ENCODE measurements around the gene LZTR1. TPM values are rescaled to one million over a fixed set of nuclear protein-coding genes. Genes with fewer than 3 reads are reported as not detected.
"Not testable (repeated sequence)": the region's sequence is repeated elsewhere in the genome, so short reads cannot be mapped to it uniquely, and the experiment has no call there.

Gene LZTR1
- total and polyA plus RNA-seq, 11 donors = 18.4 to 41.9 (median 26.6) TPM

DNA sequence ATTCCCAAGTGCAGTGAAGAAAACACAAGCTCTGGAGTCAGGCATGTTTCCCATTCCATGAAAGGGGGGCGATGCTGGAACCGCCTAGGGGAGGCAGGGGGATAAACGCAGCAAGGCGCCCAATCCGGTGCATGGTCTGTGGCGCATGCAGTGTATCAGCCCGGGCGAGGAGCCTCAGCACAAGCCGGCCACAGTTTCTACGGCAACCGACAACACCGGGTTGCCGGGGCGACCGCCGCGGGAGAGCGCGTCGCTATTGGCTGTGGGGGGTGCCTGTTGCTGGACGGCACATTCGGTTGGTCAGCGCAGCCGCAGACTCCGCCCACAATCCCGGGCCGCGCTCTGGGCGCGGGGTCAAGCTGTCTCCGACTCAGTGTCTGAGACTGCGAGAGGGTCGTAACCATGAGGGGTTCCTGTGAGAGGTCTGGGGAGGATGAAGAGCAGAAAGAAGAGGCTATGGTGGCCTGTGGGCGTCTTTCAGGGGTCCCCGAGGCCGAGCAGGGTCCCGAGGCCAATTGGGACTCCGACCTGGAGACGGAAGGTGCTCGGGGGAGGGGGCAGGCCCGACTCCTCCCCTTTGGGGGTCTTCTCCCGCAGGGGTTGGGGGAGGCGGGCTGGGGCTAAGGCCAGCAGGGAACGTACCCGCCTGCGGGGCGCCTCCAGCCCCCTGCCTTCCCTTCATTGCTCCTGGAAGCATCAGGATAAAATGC lies 63.6 kb downstream of the LZTR1 start, which contains the start of gene LRRC74B:
Gene LRRC74B (plus strand): TSS at position 362 of the 710 bp plus-strand sequence. CDS start 41 bp downstream, at position 403.
- DNase-seq (peak; percentile 88 to 93 (median 92)), ATAC-seq (peak; percentile 94 to 99 (median 96))
- intact Hi-C loops (cut with DNase I) = loop anchor here in 1 of 10 donors (5.0 kb wide), 1 partner anchor 33 kb away; no protein-coding TSS in a partner anchor
- H3K9me3 ChIP-seq = no peaks in the 10 kb centered on the region
- H3K27me3 ChIP-seq = no peaks in the 10 kb centered on the region
- H3K4me1 ChIP-seq = peaks cover 0 to 19% (median 7%) of the 10 kb centered on the region in 12 donors
- no peaks in the 10 kb centered on the region for H3K36me3 ChIP-seq
- 5 to 17% (median 7%) methylated on average over 9 to 47 of the region's 47 CpGs for WGBS, 4 donors
- peak within 1 kb of the TSS; percentile 11 to 60 (median 54) for H3K4me3 ChIP-seq
- H3K27ac ChIP-seq = no peak within 1 kb of the TSS
- TF ChIP-seq POLR2A (IDR thresholded peaks at IDR 0.05) = no peak

DNA sequence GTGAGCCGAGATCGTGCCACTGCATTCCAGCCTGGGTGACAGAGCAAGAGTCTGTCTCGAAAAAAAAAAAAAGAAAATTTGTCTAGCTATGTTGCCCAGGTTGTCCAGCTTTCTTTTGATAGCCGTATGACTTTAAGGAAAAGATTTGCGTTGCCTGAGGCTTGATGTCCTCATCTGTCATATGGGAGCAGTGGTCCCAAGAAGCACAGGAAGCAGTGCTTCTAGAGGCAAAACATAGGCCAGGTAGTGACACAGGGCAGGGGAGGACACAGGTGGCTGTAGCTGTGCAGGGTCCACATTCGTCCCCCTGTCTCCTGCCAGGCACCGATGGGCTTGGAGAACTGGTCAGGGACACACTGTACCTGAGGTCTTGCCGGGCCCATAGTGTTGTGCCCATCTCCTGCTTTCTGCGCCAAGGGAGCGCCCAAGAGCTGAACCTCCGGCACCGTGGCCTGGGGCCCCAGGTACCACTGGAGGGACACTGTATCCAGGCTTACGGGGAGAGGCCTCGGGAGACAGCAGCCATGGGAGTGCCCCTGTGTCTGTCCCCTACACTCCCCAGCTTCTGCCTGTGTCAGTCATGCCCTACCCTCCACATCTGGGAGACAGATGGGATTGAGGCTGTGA lies 65.1 kb downstream of the LZTR1 start:
- no peak for DNase-seq
- no peaks in the 10 kb centered on the region for H3K27me3 ChIP-seq
- H3K4me3 ChIP-seq = no peak overlapping the region
- 91 to 95% (median 92%) methylated on average over 14 of the region's 14 CpGs for WGBS, 4 donors
- no peak for ATAC-seq
- no peaks in the 10 kb centered on the region for H3K36me3 ChIP-seq
- H3K4me1 ChIP-seq = peaks cover 0 to 19% (median 7%) of the 10 kb centered on the region in 12 donors
- no peak overlapping the region for H3K27ac ChIP-seq
- no peaks in the 10 kb centered on the region for H3K9me3 ChIP-seq
- TF ChIP-seq POLR2A (IDR thresholded peaks at IDR 0.05) = no peak
- TF ChIP-seq, protein P1, sequence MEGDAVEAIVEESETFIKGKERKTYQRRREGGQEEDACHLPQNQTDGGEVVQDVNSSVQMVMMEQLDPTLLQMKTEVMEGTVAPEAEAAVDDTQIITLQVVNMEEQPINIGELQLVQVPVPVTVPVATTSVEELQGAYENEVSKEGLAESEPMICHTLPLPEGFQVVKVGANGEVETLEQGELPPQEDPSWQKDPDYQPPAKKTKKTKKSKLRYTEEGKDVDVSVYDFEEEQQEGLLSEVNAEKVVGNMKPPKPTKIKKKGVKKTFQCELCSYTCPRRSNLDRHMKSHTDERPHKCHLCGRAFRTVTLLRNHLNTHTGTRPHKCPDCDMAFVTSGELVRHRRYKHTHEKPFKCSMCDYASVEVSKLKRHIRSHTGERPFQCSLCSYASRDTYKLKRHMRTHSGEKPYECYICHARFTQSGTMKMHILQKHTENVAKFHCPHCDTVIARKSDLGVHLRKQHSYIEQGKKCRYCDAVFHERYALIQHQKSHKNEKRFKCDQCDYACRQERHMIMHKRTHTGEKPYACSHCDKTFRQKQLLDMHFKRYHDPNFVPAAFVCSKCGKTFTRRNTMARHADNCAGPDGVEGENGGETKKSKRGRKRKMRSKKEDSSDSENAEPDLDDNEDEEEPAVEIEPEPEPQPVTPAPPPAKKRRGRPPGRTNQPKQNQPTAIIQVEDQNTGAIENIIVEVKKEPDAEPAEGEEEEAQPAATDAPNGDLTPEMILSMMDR (IDR thresholded peaks at IDR 0.05) = no peak
- intact Hi-C loops (cut with DNase I) = loop anchor here in 1 of 10 donors (5.0 kb wide), 1 partner anchor 35 kb away; no protein-coding TSS in a partner anchor

DNA sequence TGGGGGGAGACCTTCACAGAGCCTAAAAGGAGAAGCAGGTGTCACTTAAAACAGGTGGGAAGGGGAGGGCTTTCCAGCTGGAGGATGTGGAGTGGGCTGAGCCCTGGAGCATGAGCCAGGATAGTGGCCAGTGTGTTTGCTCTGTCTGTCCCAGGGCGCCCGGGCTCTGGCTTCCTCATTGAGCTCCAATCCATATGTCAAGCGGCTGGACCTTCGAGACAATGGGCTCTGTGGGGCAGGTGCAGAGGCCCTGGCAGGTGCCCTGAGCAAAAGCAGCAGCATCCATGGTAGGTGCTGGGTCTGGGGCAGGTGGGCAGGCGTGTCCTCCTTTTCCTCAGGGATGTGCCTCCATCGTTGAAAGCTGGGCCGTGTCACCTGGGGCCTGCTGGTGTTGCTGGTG lies 65.6 kb downstream of the LZTR1 start:
- Histone ChIP-seq H3K27ac (no peak overlapping the region), H3K27me3 (no peaks in the 10 kb centered on the region), H3K36me3 (no peaks in the 10 kb centered on the region), H3K9me3 (no peaks in the 10 kb centered on the region), H3K4me3 (no peak overlapping the region), H3K4me1 (peaks cover 0 to 19% (median 7%) of the 10 kb centered on the region in 12 donors)
- TF ChIP-seq POLR2A (IDR thresholded peaks at IDR 0.05) = no peak
- TF ChIP-seq, protein P1 (IDR thresholded peaks at IDR 0.05) = no peak
- ATAC-seq (no peak), DNase-seq (peak in 1 of 5 donors; percentile 18)
- intact Hi-C loops (cut with DNase I) = loop anchor here in 1 of 10 donors (5.0 kb wide), 1 partner anchor 35 kb away; no protein-coding TSS in a partner anchor
- 68 to 82% (median 80%) methylated on average over 6 to 7 of the region's 7 CpGs for WGBS, 4 donors

DNA sequence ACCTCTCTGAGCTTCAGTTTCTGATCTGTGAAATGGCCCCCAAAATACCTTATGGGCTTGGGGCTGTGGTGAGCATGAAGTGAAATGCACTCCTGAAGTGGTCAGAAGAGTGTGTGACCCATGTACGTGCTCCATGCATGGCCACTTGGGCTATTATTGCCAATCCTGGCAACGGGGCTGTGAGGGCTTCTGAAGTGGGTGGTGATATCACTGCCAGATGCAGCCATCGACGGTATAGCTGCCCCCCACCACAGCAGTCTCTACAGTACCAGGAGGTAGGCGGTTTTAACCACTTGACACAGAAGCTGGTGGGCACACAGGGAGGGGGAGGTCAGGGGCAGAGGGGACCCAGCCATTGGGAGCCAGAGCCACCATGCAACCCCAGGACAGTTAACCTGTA lies 66.4 kb downstream of the LZTR1 start:
- H3K4me1 ChIP-seq = peaks cover 0 to 19% (median 7%) of the 10 kb centered on the region in 12 donors
- DNase-seq, H3K4me3 ChIP-seq, H3K27me3 ChIP-seq, H3K36me3 ChIP-seq, H3K27ac ChIP-seq, H3K9me3 ChIP-seq, ATAC-seq: not testable (repeated sequence)
- 67 to 77% (median 71%) methylated on average over 4 to 5 of the region's 5 CpGs for WGBS, 4 donors
- intact Hi-C loops (cut with DNase I) = loop anchor here in 1 of 10 donors (5.0 kb wide), 1 partner anchor 36 kb away; no protein-coding TSS in a partner anchor

MicroRNAs encoded within 50 kb of the gene (microRNA counts, 767-probe panel; counts per million panel counts)
- microRNA hsa-miR-649 = 0 to 71.6 counts per million in 2 donors

Small RNAs within 50 kb of the gene (microRNA-seq; reads per million reads assigned to microRNA genes)
- 0 reads per million in 4 donors for gene MIR649

Other genes with a start within 250 kb of the LZTR1 start
- gene SERPIND1, start 208.2 kb upstream of the LZTR1 start, total RNA-seq = under 1 TPM in 4 of 9 donors, not detected in 5; 0.09 to 0.44 (median 0.18) TPM
- under 1 TPM; 0.04 to 0.15 TPM for gene SERPIND1, start 208.2 kb upstream of the LZTR1 start, polyA plus RNA-seq
- gene PI4KA, start 123.5 kb upstream of the LZTR1 start, total RNA-seq = 10 to 100 TPM; 34.6 to 66.4 (median 48.3) TPM
- gene PI4KA, start 123.5 kb upstream of the LZTR1 start, polyA plus RNA-seq = 10 to 100 TPM; 20.6 to 46.9 TPM
- gene SNAP29, start 123.3 kb upstream of the LZTR1 start, total RNA-seq = 10 to 100 TPM; 20.4 to 38.7 (median 26.2) TPM
- gene SNAP29, start 123.3 kb upstream of the LZTR1 start, polyA plus RNA-seq = 10 to 100 TPM; 10.5 to 26.1 TPM
- 10 to 100 TPM; 45.6 to 64.2 (median 53.2) TPM for gene CRKL, start 64.9 kb upstream of the LZTR1 start, total RNA-seq
- 10 to 100 TPM; 22.4 to 39.7 TPM for gene CRKL, start 64.9 kb upstream of the LZTR1 start, polyA plus RNA-seq
- gene AIFM3, start 15.0 kb upstream of the LZTR1 start, total RNA-seq = 1 to 10 TPM in 2 of 9 donors, under 1 TPM in 5, not detected in 2; 0.25 to 3.0 (median 0.49) TPM
- gene AIFM3, start 15.0 kb upstream of the LZTR1 start, polyA plus RNA-seq = under 1 TPM; 0.28 to 0.69 TPM
- gene THAP7, start 19.8 kb downstream of the LZTR1 start, total RNA-seq = 10 to 100 TPM; 15.3 to 39.0 (median 17.5) TPM
- gene THAP7, start 19.8 kb downstream of the LZTR1 start, polyA plus RNA-seq = 10 to 100 TPM; 29.8 to 35.0 TPM
- gene P2RX6, start 32.9 kb downstream of the LZTR1 start, total RNA-seq = 1 to 10 TPM in 7 of 9 donors, under 1 TPM in 2; 0.21 to 4.8 (median 1.7) TPM
- under 1 TPM; 0.06 to 0.72 TPM for gene P2RX6, start 32.9 kb downstream of the LZTR1 start, polyA plus RNA-seq
- 1 to 10 TPM in 1 of 9 donors, under 1 TPM in 2, not detected in 6; 0.24 to 2.8 (median 0.31) TPM for gene SLC7A4, start 50.3 kb downstream of the LZTR1 start, total RNA-seq
- not detected for gene SLC7A4, start 50.3 kb downstream of the LZTR1 start, polyA plus RNA-seq
- gene LRRC74B, start 63.6 kb downstream of the LZTR1 start, total RNA-seq = not detected
- not detected for gene LRRC74B, start 63.6 kb downstream of the LZTR1 start, polyA plus RNA-seq

Data from heart left ventricle (tissue), 16 donors.